Panc1 (cell line): ENCODE data around the gene JADE2. TPM values are rescaled to one million over a fixed set of nuclear protein-coding genes. Genes with fewer than 3 reads are reported as not detected.
A peak's percentile ranks its signal among the peaks of the same experiment; 100 is the strongest.

Experiments
- ATAC-seq: fragments of 200-7000 bp; cut with Tn5 transposase; 2 replicates; pipeline ENCODE4 v1.9.1; 2020; ENCODE audit warnings: mild to moderate bottlenecking, moderate library complexity
- BruUV-seq: library from RNA; stranded (reverse); fragments of 400-500 nt; replicated peaks from 2 replicates; lab custom pipeline; 2021; lab: Mats Ljungman, UMichigan
- CTCF ChIA-PET: fragments of 300-600 bp; sonication (Branson Sonifier 250); formaldehyde crosslinking; loops from one replicate; lab custom pipeline; 2022; ENCODE audit warnings: antibody characterized with exemption; lab: Charles Lee
- POLR2A ChIA-PET: fragments of 300-600 bp; sonication (Branson Sonifier 250); formaldehyde crosslinking; loops from one replicate; lab custom pipeline; 2022; ENCODE audit warnings: antibody characterized with exemption; lab: Charles Lee
- DNase-seq: peaks from one replicate; pipeline ENCODE4 v3.0.0-alpha.2; 2010; ENCODE audit warnings: low read depth, low spot score
- H3K27ac ChIP-seq: 2 replicates; pipeline ENCODE4 v1.5.1; 2011; ENCODE audit warnings: mild to moderate bottlenecking, low read length, inconsistent platforms
- H3K27me3 ChIP-seq: fragments of 200-500 bp; sonication (Bioruptor generic); 2 replicates; pipeline ENCODE4 v1.6.0; 2014; ENCODE audit warnings: low read length, inconsistent platforms; ENCODE audit not compliant: control insufficient read depth, insufficient read depth
- H3K36me3 ChIP-seq: fragments of 200-500 bp; sonication (Bioruptor generic); 2 replicates; pipeline ENCODE4 v1.5.1; 2014; ENCODE audit warnings: inconsistent platforms, mild to moderate bottlenecking, low read length, moderate library complexity; ENCODE audit not compliant: control insufficient read depth, insufficient read depth
- H3K4me1 ChIP-seq: 2 replicates; pipeline ENCODE4 v1.5.1; 2011; ENCODE audit warnings: inconsistent platforms, mild to moderate bottlenecking, low read length, moderate library complexity; ENCODE audit not compliant: control insufficient read depth, insufficient read depth
- H3K4me3 ChIP-seq, 2 experiments: 2 replicates each; pipeline ENCODE4 v1.5.1; 2011 to 2012; ENCODE audit warnings: low read depth in 2 of 2, low read length in 2 of 2, mild to moderate bottlenecking in 2 of 2, inconsistent platforms in 1 of 2, moderate library complexity in 1 of 2
- H3K9me3 ChIP-seq: fragments of 200-500 bp; sonication (Bioruptor generic); 2 replicates; pipeline ENCODE4 v1.5.1; 2014; ENCODE audit warnings: low read depth, mild to moderate bottlenecking, inconsistent platforms, low read length, moderate library complexity; ENCODE audit not compliant: control insufficient read depth, insufficient read depth
- CTCF ChIP-seq: fragments of 450-650 bp; IDR thresholded peaks from 2 replicates; pipeline ENCODE4 v1.5.1; 2017; ENCODE audit warnings: mild to moderate bottlenecking
- POLR2AphosphoS5 ChIP-seq: IDR thresholded peaks from 2 replicates; pipeline ENCODE4 v1.6.1; 2012; ENCODE audit warnings: mild to moderate bottlenecking, low read depth, low read length, moderate library complexity
- REST ChIP-seq, 2 experiments: IDR thresholded peaks; 2 replicates each; pipeline ENCODE4 v1.6.1; 2011 to 2012; ENCODE audit warnings: low read depth in 2 of 2, control low read depth in 1 of 2, low read length in 1 of 2, mild to moderate bottlenecking in 1 of 2, moderate library complexity in 1 of 2; ENCODE audit not compliant: insufficient read depth in 1 of 2
- SIN3A ChIP-seq: IDR thresholded peaks from 2 replicates; pipeline ENCODE4 v1.6.1; 2012; ENCODE audit warnings: low read depth, mild to moderate bottlenecking, low read length, moderate library complexity, borderline replicate concordance; ENCODE audit not compliant: insufficient read depth
- TCF7L2 ChIP-seq: IDR thresholded peaks from 2 replicates; pipeline ENCODE4 v1.6.1; 2011; ENCODE audit warnings: mild to moderate bottlenecking, low read depth, low read length, inconsistent platforms
- in situ Hi-C: cut with HindIII; loops from 2 replicates; pipeline ENCODE4 v1.10.0; 2016; ENCODE audit warnings: low sequenced_read_pairs, low pct_unique_long_range_greater_than_20kb
- intact Hi-C: fragments of 100-400 bp; cut with micrococcal nuclease; formaldehyde crosslinking; loops from one replicate; pipeline ENCODE4 v1.10.0; 2022; ENCODE audit not compliant: unreplicated experiment
- total RNA-seq: library from RNA; stranded (reverse); gene quantifications from one replicate; pipeline ENCODE4 v1.2.1, GENCODE V29; 2021; ENCODE audit not compliant: unreplicated experiment

JADE2 gene
- total RNA-seq, 1 experiment from 2014 or later: 80.0 TPM

DNA sequence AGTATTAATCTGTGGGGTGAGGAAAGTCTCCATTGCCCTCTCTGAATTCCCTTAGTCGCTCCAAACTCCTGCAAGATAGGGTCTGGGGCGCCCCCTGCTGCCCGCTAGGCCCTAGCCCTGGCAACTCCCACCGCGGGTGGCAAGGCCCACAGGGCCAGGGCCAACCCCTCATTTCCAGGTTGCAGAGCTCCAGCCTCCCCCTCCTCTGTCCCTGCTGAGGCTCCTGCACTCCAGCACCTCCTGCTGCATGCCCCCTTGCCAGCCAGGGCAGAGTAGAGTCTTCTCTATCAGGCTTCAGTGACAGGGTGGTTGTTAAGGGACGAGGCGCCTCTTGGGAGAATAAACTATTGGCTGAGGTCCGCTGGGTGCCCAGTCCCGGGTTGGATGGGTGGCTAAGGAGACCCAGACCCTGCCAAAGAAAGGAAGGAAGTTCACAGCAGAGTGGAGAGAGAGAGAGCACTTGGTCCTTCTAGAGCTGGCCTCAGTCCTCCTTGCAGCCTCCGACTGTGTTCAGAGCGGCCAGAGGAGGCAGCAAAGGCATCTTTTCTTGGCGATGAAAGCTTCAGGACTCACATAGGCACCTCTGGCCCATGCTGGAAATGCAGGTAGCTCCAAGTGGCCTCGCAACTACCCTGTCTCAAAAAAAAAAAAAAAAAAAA lies 61.5 kb downstream of the JADE2 start:
- no peaks in the 10 kb centered on the region for H3K36me3 ChIP-seq
- BruUV-seq: no TSS peak
- H3K27me3 ChIP-seq: no peaks in the 10 kb centered on the region
- ATAC-seq: peak; percentile 97
- no peaks in the 10 kb centered on the region for H3K9me3 ChIP-seq
- in situ Hi-C loops (no loop called here), intact Hi-C loops (loop anchor here (2.0 to 10.0 kb wide), 2 partner anchors 212 to 284 kb away; partner anchors contain the start of gene UBE2B)
- H3K4me3 ChIP-seq: 0 out of 4 replicates have a peak overlapping the region, but pooled peaks of 1 of the 2 experiments have one; percentile 8
- no peak for DNase-seq
- TF ChIP-seq SIN3A: no peak
- peak; percentile 96 for TF ChIP-seq CTCF
- TF ChIP-seq REST (IDR thresholded peaks at IDR 0.05; ENCODE audit: insufficient read depth in 1 of 2, low read depth in 2 of 2, low read length in 1 of 2): no peak
- TF ChIP-seq TCF7L2: no peak
- no peak for TF ChIP-seq POLR2AphosphoS5
- H3K4me1 ChIP-seq: peaks cover 4% of the 10 kb centered on the region; the same call in 1 of the 2 replicates
- CTCF ChIA-PET: interaction anchor here (0.5 to 1.3 kb wide), 23 partner anchors 10 to 307 kb away, joined by 3 to 14 read pairs (median 4); partner anchors contain the start of gene CDKN2AIPNL
- POLR2A ChIA-PET: interaction anchor here (0.6 to 0.7 kb wide), 3 partner anchors 22 to 294 kb away, joined by 5 to 7 read pairs (median 7); partner anchors contain the start of gene C5orf24
- no peak overlapping the region for H3K27ac ChIP-seq

DNA sequence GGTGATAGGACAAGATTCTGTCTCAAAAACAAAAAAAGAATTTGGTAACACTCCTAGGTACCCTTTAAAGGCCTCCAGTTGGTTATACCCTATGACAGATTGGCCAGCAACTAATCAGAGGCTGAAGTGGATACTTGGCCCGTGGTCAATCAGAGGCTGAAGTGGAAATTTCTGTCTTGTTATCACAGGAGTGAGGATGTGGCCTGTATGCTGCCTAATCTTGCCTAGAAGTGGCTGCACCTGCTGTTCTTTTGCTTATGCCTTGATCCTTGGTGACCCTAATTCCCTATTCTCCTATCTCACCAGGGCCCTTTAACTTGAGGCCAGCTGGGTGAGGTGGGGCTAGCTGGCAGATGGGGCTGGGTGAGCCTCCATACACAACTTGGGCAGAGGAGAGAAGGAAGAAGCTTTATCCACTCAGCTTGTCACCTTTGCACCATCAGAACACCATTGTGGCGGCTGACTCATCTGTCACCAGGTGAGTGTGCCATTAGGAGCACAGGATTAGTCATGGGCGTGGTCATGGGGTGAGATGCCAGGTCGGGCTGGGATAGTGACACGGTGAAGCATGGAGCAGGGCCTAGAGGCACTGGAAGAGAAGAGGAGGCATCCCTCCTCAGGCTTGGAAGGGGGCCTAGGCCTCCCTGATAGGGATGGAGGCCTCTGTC lies 65.7 kb downstream of the JADE2 start:
- in situ Hi-C loops: no loop called here
- H3K4me1 ChIP-seq: peaks cover 4% of the 10 kb centered on the region; the same call in 1 of the 2 replicates
- H3K4me3 ChIP-seq: no peak overlapping the region
- no peak overlapping the region for H3K27ac ChIP-seq
- H3K9me3 ChIP-seq: no peaks in the 10 kb centered on the region
- intact Hi-C loops: no loop called here
- ChIA-PET POLR2A (interaction anchor here (0.6 kb wide), 1 partner anchor 156 kb away, joined by 7 read pairs; no protein-coding TSS in a partner anchor), CTCF (no interaction called here)
- no TSS peak for BruUV-seq
- no peaks in the 10 kb centered on the region for H3K36me3 ChIP-seq
- TF ChIP-seq TCF7L2: no peak
- TF ChIP-seq REST (IDR thresholded peaks at IDR 0.05; ENCODE audit: insufficient read depth in 1 of 2, low read depth in 2 of 2, low read length in 1 of 2): no peak
- no peak for TF ChIP-seq CTCF
- no peak for TF ChIP-seq SIN3A
- ATAC-seq: no peak
- DNase-seq: no peak
- no peaks in the 10 kb centered on the region for H3K27me3 ChIP-seq
